Middle frontal gyrus (tissue), 1 donor: ENCODE measurements around the gene CMKLR1.
A peak's percentile ranks its signal among the peaks of the same experiment; 100 is the strongest.

Experiments
- DNase-seq: peaks from one replicate; pipeline ENCODE4 v3.0.0-alpha.2; 2015; ENCODE audit warnings: low spot score; ENCODE audit errors: extremely low spot score

CMKLR1 gene

GRCh38 chr12:108317308-108318234 lies 21.5 kb downstream of the CMKLR1 start:
- no peak for DNase-seq

DNA sequence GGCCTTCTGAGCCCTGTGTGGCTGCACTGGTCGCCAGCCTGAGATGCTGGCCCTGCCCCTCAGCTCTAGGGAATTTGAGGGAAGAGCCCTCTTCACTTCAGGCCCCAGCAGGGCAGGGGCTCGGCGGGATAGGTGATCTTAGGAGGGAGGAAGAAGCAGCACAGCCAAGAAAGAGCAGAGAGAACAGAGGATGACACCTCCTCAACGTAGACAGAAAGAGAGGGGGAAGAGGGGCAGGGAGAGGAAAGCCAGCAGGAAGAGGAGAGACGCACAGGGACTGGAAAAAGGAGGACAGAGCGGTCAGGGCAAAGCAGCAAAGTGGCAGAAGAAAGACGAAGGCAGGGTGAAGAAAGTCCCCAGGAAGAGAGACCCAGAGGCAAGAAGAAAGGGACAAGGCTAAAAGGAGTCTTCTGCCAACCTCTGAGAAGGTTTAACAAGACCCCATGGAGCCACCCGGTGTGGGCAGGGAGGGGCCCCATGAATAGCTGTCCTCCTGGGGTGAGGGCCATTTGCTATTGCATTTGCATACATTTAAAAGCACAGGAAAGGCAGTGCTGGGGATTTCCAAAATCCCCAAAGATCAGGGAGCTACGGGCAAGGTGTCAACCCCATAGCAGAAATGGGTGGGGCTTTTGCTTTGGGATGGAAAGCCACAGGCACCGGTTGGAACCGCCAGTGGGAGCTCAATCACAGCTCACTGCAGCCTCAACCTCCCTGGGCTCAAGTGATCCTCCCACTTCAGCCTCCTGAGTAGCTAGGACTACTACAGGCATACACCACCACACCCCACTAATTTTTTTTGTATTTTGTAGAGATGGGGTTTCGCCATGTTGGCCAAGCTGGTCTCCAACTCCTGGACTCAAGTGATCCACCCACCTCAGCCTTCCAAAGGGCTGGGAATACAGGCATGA lies 22.7 kb downstream of the CMKLR1 start:
- no peak for DNase-seq

DNA sequence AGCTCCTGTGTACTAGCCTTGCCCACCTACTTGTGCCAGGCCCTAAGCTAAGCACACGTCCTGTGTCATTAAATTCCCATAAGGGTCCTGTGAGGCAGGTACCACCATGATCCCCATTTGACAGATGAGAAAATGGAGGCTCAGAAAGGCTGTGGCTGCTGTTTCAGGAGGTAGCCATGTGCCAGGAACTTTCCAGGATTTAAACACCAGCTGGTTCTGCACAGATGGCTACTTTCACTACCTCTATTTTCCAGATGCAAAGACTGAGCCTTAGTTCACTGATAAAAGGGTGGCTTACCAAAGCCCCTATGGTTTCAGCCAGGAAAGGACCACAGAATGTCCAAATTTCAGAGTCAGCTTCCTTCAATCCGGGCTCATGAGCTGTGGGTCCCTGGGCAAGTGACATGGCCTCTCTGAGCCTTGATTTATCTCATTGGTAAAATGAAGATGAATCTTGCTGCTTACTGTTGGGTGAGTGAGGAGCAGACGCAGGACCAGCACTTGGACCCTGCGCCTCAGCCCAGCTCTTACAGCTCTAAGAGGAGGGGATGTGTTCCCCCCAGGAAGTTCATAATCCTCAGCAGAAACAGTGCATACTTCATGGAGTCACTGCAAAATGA lies 23.5 kb downstream of the CMKLR1 start:
- no peak for DNase-seq

- no peak for DNase-seq
Observed at GRCh38 chr12:108313606-108314351, 25.3 kb downstream of the CMKLR1 start.

- no peak for DNase-seq
Observed at GRCh38 chr12:108313241-108313605, 25.9 kb downstream of the CMKLR1 start.

DNA sequence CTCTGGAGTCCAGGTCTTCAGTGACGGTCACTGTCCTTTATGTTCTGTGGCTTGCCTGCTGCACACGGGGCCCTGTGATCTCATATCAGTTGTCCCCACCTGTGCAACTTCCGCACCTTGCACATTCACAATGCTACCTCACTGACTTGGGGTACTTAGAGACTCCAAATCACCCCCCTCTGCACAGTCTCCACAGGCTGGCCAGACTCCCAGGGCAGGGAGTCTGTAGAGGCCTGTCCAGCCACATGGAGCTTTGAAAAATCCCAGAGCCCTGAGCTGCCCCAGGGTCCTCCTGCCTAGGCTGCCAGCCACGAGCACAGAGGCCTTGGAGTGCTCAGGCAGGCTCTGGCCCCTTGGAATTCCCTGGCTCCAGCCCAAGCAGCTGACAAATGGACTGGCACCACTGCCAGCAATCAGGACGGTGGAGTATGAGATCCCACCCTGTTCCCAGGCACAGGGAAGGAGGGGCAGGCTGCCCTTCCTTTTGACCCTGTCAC lies 26.4 kb downstream of the CMKLR1 start:
- DNase-seq: no peak

DNA sequence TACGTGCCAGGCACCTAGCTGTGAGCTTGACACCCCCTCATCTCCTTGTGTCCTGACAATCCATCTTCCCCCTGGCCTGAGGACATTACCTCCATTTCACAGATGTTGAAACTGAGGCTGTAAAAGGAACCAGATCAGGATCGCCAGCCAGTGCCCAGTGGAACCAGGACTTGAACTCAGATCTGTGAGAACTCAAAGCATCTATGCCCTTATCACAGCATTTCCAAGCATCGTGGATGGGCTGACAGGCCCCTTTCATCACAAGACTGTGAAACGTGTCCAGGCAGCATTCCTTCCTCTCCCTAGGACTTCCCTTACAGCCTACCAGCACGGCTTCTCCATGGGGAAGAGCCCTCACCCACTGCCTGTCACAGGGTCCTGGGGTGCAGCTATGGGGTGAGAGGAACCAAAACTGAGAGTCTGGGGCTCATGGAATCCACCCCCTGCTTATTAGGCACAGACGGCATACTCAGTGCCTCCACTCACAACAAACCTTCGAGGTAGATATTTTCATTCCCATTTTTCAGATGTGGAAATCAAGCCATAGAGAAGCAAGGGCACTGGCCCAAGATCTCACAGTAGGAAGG lies 26.9 kb downstream of the CMKLR1 start:
- no peak for DNase-seq

GRCh38 chr12:108311605-108312004 lies 27.5 kb downstream of the CMKLR1 start:
- no peak for DNase-seq

DNA sequence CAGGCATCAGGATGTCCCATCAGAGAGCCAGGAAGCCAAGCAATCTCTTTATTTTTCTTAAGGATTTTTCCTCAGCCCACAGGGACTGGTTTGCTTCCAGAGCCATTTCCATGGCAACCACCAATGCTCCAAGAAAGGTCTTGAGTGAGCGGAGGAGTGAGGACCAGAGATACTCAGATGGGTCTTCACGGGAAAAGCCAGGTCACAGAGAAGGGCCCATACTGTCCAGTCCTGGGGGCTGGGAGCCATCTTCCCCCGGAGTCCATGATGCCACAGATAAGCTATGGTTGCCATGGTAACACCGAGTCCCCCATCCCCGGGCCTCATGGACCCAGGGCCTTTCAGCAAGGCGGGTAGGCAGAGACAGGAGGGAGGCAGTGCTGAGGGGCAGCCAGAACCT lies 28.6 kb downstream of the CMKLR1 start:
- peak; percentile 20 for DNase-seq

GRCh38 chr12:108309674-108310312 lies 29.3 kb downstream of the CMKLR1 start:
- DNase-seq: no peak

GRCh38 chr12:108308395-108309085 lies 30.6 kb downstream of the CMKLR1 start:
- no peak for DNase-seq

DNA sequence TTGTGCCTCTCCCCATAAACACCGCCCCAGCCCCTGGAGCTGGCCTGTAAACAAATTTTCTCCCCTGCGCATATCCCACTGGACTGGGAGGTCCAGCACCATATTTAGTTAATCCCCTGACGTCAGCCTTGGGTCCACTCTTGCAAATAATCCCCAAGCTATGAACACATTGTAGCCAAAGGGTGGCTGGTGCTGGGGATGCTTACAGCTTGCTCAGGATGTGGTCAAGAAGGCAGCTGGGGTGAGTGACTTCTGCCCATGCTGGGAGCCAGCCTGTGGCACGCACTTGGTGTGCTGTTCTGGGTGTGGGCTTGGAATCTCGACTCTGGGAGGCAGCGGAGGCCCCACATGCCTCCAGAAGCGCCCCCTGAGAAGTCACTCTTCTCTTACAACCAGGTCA lies 32.1 kb downstream of the CMKLR1 start:
- DNase-seq: no peak

- no peak for DNase-seq
Observed at GRCh38 chr12:108306506-108306905, 32.6 kb downstream of the CMKLR1 start.

GRCh38 chr12:108305991-108306501 lies 33.1 kb downstream of the CMKLR1 start:
- DNase-seq: no peak

GRCh38 chr12:108305520-108305919 lies 33.6 kb downstream of the CMKLR1 start:
- peak; percentile 57 for DNase-seq

DNA sequence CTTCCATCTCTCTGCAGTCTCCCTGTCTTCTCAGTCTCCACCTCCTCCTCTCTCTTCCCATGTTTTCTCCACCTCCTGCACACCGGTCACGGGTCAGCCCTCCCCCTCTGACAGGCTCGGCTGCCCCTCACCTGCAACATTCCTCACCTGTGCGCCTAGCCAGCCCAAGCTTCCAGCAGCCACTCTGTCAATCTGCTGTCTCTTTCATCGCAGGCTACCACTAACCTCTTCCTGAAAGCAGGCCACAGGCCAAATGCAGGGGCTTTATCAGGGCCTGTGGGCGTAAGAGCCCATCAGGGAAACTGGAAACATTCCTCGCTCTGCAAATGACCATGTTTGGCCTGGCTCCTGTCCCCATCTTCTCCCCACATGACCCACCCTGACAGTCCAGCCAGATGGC lies 34.5 kb downstream of the CMKLR1 start:
- DNase-seq: no peak

- DNase-seq: no peak
Observed at GRCh38 chr12:108303703-108304102, 35.4 kb downstream of the CMKLR1 start.

- DNase-seq: no peak
Observed at GRCh38 chr12:108302403-108303311, 36.5 kb downstream of the CMKLR1 start.
